ENCODE results near the gene PSMB10. TPM values are rescaled to one million over a fixed set of nuclear protein-coding genes. Genes with fewer than 3 reads are reported as not detected.

The PSMB10 gene
- total and polyA plus RNA-seq, 2 of the 8 experiments (the other 6 are each of a cell fraction or from before 2014, with no cell fraction given): 32.1 to 61.9 TPM

DNA sequence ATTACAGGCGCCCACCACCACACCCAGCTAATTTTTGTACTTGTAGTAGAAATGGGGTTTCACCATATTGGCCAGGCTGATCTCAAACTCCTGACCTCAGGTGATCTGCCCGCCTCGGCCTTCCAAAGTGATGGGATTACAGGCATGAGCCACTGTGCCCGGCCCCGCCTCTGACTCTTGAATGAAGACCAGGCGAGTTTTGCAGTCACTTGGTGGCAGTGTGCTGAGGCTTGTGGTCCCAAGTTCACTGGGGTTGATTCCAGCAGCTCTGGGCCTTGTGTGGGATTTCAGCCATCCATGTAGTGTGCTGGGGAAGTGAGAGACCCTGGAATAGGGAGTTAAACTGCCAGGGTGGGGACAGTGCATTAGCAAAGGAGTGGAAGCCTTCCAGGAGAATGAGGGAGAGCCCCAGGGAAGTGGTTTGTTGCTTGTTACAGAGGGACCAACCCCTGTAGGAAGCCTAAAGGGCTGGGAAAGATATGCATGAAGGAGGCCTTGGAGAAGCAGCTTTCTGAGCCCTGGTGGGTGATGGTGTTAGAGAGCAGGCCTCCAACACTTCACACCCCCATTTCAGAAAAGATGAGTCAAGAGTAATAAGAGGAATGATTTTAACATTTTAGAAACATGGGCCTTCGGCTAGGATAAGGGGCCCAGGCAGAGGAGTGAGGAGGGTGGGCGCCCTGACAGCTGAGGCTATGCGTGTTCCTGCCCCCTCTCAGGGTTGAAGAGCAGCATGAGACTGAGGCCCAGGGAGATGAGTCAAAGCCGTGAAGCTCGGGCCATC lies 29.1 kb downstream of the PSMB10 start:
- H3K56ac ChIP-seq (replicated peaks; ENCODE audit: insufficient read length, low read depth, low read length): no peak overlapping the region
- H2BK12ac ChIP-seq (ENCODE audit: low read depth, low read length): no peak overlapping the region
- H3K4me3 ChIP-seq (ENCODE audit: extremely low read depth in 1 of 4, insufficient read depth in 2 of 4, low read depth in 3 of 4, low read length in 4 of 4): no peak overlapping the region
- no peaks in the 10 kb centered on the region for H3K9me3 ChIP-seq (ENCODE audit: insufficient read depth in 2 of 2, low read depth in 1 of 2, low read length in 1 of 2)
- peaks cover 8% of the 10 kb centered on the region; the same call in 1 of the 2 replicates for H3K79me1 ChIP-seq (ENCODE audit: low read depth, low read length)
- H3K36me3 ChIP-seq (ENCODE audit: control insufficient read depth in 2 of 4, insufficient read depth in 4 of 4, low read length in 3 of 4): peaks cover 0 to 17% (median 5%) of the 10 kb centered on the region in 4 experiments; a peak in 5 of 8 replicates
- no peak overlapping the region for H3K27ac ChIP-seq (ENCODE audit: low read depth, low read length)
- H2BK5ac ChIP-seq (ENCODE audit: low read depth, low read length): no peak overlapping the region
- DNase-seq (ENCODE audit: low read depth in 1 of 2, low spot score in 2 of 2): no peak
- H2BK120ac ChIP-seq (replicated peaks; ENCODE audit: low read depth, low read length): no peak overlapping the region
- no peaks in the 10 kb centered on the region for H3K27me3 ChIP-seq (replicated peaks in 1 of 4; ENCODE audit: control insufficient read depth in 3 of 4, extremely low read depth in 1 of 4, insufficient read depth in 3 of 4, low read length in 3 of 4)
- no peaks in the 10 kb centered on the region; the same call in 1 of the 2 replicates for H3K23me2 ChIP-seq (ENCODE audit: low read depth, low read length)
- H2AK5ac ChIP-seq (ENCODE audit: low read depth, low read length): no peak overlapping the region
- 90% methylated on average over 11 of the region's 11 CpGs; no CpG with 5 or more reads in 1 of the 2 experiments for WGBS, 2 experiments (ENCODE audit: extremely low coverage in 1 of 2, insufficient coverage in 1 of 2, insufficient read length in 1 of 2, insufficient replicate concordance in 2 of 2, low coverage in 1 of 2, low lambda C conversion rate in 2 of 2, missing lambda C conversion rate in 1 of 2)
- H3K14ac ChIP-seq (ENCODE audit: insufficient read length): no peak overlapping the region
- no peak overlapping the region for H2AFZ ChIP-seq (ENCODE audit: low read length)
- H2BK15ac ChIP-seq (ENCODE audit: low read length): no peak overlapping the region
- no peak overlapping the region for H4K8ac ChIP-seq (ENCODE audit: extremely low read depth, insufficient read depth, low read length)
- H2BK20ac ChIP-seq (ENCODE audit: low read length): no peak overlapping the region
- ChIA-PET CTCF (ENCODE audit: partially characterized antibody) (interaction anchor here (0.6 to 7.6 kb wide), 8 partner anchors 14 to 940 kb away, joined by 3 to 74 read pairs (median 4); partner anchors contain the start of genes CTRL, LCAT, NRN1L and PSKH1), POLR2A (ENCODE audit: partially characterized antibody) (interaction anchor here (1.8 kb wide), 1 partner anchor 11 kb away, joined by 4 read pairs; no protein-coding TSS in a partner anchor)
- FAIRE-seq: no peak
- no peak overlapping the region for H3K9ac ChIP-seq (replicated peaks in 1 of 4; ENCODE audit: extremely low read depth in 1 of 4, low read depth in 3 of 4, low read length in 3 of 4)
- no peak overlapping the region for H3K4ac ChIP-seq (replicated peaks; ENCODE audit: insufficient read length, low read depth, low read length)
- H3K4me1 ChIP-seq (replicated peaks in 1 of 4; ENCODE audit: control insufficient read depth in 3 of 4, insufficient read depth in 4 of 4, low read length in 3 of 4): no peaks in the 10 kb centered on the region
- peaks cover 2 to 4% of the 10 kb centered on the region in 2 experiments for H4K20me1 ChIP-seq (replicated peaks in 1 of 2; ENCODE audit: control insufficient read depth in 1 of 2, insufficient read depth in 2 of 2, low read length in 2 of 2)
- no peak overlapping the region for H4K91ac ChIP-seq (replicated peaks; ENCODE audit: insufficient read length, low read length)
- H3K79me2 ChIP-seq (ENCODE audit: control insufficient read depth in 1 of 2, insufficient read depth in 2 of 2, low read length in 2 of 2): no peaks in the 10 kb centered on the region
- no peak overlapping the region for H3K23ac ChIP-seq (ENCODE audit: insufficient read length)
- H4K5ac ChIP-seq (ENCODE audit: insufficient read length, low read depth, low read length): no peak overlapping the region
- no peak for TF ChIP-seq ASH2L (IDR thresholded peaks at IDR 0.05; ENCODE audit: low read length)
- no peak for TF ChIP-seq MAFK (IDR thresholded peaks at IDR 0.05; ENCODE audit: low read depth, low read length)
- no peak overlapping the region for H3K18ac ChIP-seq (ENCODE audit: extremely low read depth, low read length)
- no peak overlapping the region for H3K4me2 ChIP-seq (ENCODE audit: insufficient read depth in 1 of 2, low read depth in 2 of 2, low read length in 2 of 2)

All from H1 (cell line).